MCF 10A (cell line): Measurements from ENCODE around the gene ADAM23. TPM values are rescaled to one million over a fixed set of nuclear protein-coding genes. Genes with fewer than 3 reads are reported as not detected.

Experiments used
- BruUV-seq: library from RNA; stranded (reverse); fragments of 400-500 nt; replicated peaks from 2 replicates; lab custom pipeline; 2021; lab: Mats Ljungman, UMichigan
- CTCF ChIA-PET: fragments of 300-600 bp; sonication (Branson Sonifier 250); formaldehyde crosslinking; extraction: SDS; loops from one replicate; lab custom pipeline; 2021; ENCODE audit warnings: antibody characterized with exemption, inconsistent platforms; lab: Yijun Ruan, JAX
- POLR2A ChIA-PET: fragments of 300-600, 350-650 bp; sonication (Branson Sonifier 250); formaldehyde crosslinking; extraction: SDS; loops from one replicate; lab custom pipeline; 2020; ENCODE audit warnings: antibody characterized with exemption, inconsistent platforms; lab: Yijun Ruan, JAX
- DNase-seq: peaks from one replicate; pipeline ENCODE4 v3.0.0-alpha.2; 2018; ENCODE audit not compliant: unreplicated experiment
- H3K27ac Mint-ChIP-seq: one replicate; pipeline ENCODE4 v1.8.0; 2022; ENCODE audit warnings: mild to moderate bottlenecking, low read depth, mixed read lengths; ENCODE audit not compliant: unreplicated experiment
- H3K27me3 Mint-ChIP-seq: one replicate; pipeline ENCODE4 v1.8.0; 2022; ENCODE audit warnings: mixed read lengths; ENCODE audit not compliant: insufficient read depth, unreplicated experiment
- H3K36me3 Mint-ChIP-seq: one replicate; pipeline ENCODE4 v1.8.0; 2022; ENCODE audit warnings: mild to moderate bottlenecking, moderate library complexity, mixed read lengths; ENCODE audit not compliant: insufficient read depth, unreplicated experiment
- H3K4me1 Mint-ChIP-seq: one replicate; pipeline ENCODE4 v1.8.0; 2022; ENCODE audit warnings: mixed read lengths; ENCODE audit not compliant: insufficient read depth, unreplicated experiment
- H3K4me3 Mint-ChIP-seq: one replicate; pipeline ENCODE4 v1.8.0; 2022; ENCODE audit warnings: mild to moderate bottlenecking, moderate library complexity, mixed read lengths; ENCODE audit not compliant: unreplicated experiment
- H3K9me3 Mint-ChIP-seq: one replicate; pipeline ENCODE4 v1.8.0; 2022; ENCODE audit warnings: mixed read lengths; ENCODE audit not compliant: unreplicated experiment
- CTCF ChIP-seq: fragments of 200-600 bp; IDR thresholded peaks from one replicate; pipeline ENCODE4 v1.8.0; 2022; ENCODE audit warnings: antibody characterized with exemption, mild to moderate bottlenecking; ENCODE audit not compliant: unreplicated experiment
- intact Hi-C: fragments of 100-400 bp; cut with micrococcal nuclease; formaldehyde crosslinking; loops from 2 replicates; pipeline ENCODE4 v1.14.1; 2022
- total RNA-seq: library from RNA; stranded (reverse); gene quantifications from 2 replicates; pipeline ENCODE4 v1.2.3, GENCODE V29; 2022

Gene ADAM23
- total RNA-seq, 1 experiment from 2014 or later = 0.12 TPM

DNA sequence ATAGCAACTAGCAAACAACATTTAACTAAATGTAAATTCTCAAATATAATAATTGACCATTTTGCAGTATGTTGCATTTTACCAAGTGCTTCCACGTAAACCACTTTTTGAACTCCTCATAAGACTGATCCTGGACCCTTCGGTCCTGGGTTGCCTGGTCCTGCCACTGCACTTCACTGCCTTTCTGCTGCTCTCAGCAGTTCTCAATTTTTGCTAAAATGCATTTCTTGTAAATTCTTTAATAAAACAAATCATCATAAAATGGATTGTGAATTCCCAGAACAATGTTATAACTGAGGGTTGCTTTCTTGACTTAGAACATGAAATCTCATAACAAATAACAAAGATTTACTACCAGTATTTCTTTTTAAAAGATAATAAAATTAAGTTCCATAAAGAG lies 12.9 kb upstream of the ADAM23 start:
- DNase-seq = no peak
- no peaks in the 10 kb centered on the region for H3K36me3 Mint-ChIP-seq
- H3K4me1 Mint-ChIP-seq = no peaks in the 10 kb centered on the region
- ChIA-PET POLR2A (no interaction called here), CTCF (no interaction called here)
- no peak overlapping the region for H3K27ac Mint-ChIP-seq
- no peak overlapping the region for H3K4me3 Mint-ChIP-seq
- BruUV-seq = no TSS peak
- no peak for TF ChIP-seq CTCF
- intact Hi-C loops = no loop called here
- no peaks in the 10 kb centered on the region for H3K27me3 Mint-ChIP-seq
- H3K9me3 Mint-ChIP-seq = no peaks in the 10 kb centered on the region

GRCh38 chr2:206431439-206431838 lies 11.9 kb upstream of the ADAM23 start:
- no peak for TF ChIP-seq CTCF
- no peak overlapping the region for H3K4me3 Mint-ChIP-seq
- no peaks in the 10 kb centered on the region for H3K27me3 Mint-ChIP-seq
- no TSS peak for BruUV-seq
- H3K4me1 Mint-ChIP-seq = no peaks in the 10 kb centered on the region
- CTCF ChIA-PET = interaction anchor here (0.6 kb wide), 1 partner anchor 159 kb away, joined by 3 read pairs; no protein-coding TSS in a partner anchor
- intact Hi-C loops = no loop called here
- no peak for DNase-seq
- no peak overlapping the region for H3K27ac Mint-ChIP-seq
- no peaks in the 10 kb centered on the region for H3K9me3 Mint-ChIP-seq
- H3K36me3 Mint-ChIP-seq = no peaks in the 10 kb centered on the region
- POLR2A ChIA-PET = no interaction called here

DNA sequence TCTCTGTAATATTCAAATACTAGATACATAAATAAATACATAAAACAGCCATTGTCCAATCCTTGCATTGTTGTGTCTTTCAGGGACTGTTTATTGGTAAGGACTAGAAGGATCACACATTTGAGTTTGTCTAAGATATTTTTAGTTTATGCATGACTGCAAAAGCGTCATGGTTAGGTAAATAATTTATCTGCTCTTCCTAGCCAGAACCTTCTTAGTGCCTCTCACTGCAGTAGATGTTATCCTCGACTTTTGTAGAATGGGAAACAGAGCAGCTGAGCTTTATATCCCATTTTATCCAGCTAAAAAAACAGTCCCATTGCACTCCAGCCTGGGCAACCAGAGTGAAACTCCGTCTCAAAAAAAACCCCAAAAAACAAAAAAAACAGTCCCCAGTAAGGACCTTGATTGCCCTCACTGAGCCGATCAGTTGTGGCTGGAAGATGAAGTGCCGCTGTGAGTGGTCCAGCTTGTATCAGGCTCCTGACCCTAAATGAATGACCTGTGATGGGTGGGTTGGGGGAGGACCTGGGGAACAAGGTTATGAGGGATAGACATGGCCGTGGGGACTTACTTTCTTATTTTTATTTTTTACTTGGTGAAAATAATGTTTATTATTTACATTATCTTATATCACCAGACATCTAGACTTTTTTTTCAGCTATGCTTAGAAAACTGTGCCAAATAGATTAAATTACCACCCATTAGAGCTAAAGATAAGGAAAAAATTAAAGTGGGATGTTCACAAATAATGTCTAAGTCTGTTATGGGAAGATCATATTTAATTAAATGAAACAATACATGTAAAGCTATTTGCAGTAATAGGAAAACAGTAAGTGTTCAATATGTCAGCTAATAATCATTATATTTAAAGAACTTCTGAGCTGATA lies 10.9 kb upstream of the ADAM23 start:
- BruUV-seq = no TSS peak
- TF ChIP-seq CTCF = no peak
- no peaks in the 10 kb centered on the region for H3K36me3 Mint-ChIP-seq
- H3K9me3 Mint-ChIP-seq = no peaks in the 10 kb centered on the region
- no peaks in the 10 kb centered on the region for H3K4me1 Mint-ChIP-seq
- CTCF ChIA-PET = interaction anchor here (0.5 to 0.6 kb wide), 2 partner anchors 76 to 109 kb away, joined by 3 to 4 read pairs; no protein-coding TSS in a partner anchor
- no peaks in the 10 kb centered on the region for H3K27me3 Mint-ChIP-seq
- H3K27ac Mint-ChIP-seq = no peak overlapping the region
- no peak for DNase-seq
- intact Hi-C loops = no loop called here
- no peak overlapping the region for H3K4me3 Mint-ChIP-seq
- POLR2A ChIA-PET = interaction anchor here (1.7 kb wide), 1 partner anchor 8 kb away, joined by 7 read pairs; no protein-coding TSS in a partner anchor

GRCh38 chr2:206433190-206433589 lies 10.1 kb upstream of the ADAM23 start:
- no peaks in the 10 kb centered on the region for H3K9me3 Mint-ChIP-seq
- no peaks in the 10 kb centered on the region for H3K27me3 Mint-ChIP-seq
- no peak overlapping the region for H3K27ac Mint-ChIP-seq
- no peaks in the 10 kb centered on the region for H3K4me1 Mint-ChIP-seq
- DNase-seq = no peak
- no peak overlapping the region for H3K4me3 Mint-ChIP-seq
- no peak for TF ChIP-seq CTCF
- CTCF ChIA-PET = no interaction called here
- no peaks in the 10 kb centered on the region for H3K36me3 Mint-ChIP-seq
- intact Hi-C loops = no loop called here
- no TSS peak for BruUV-seq
- POLR2A ChIA-PET = interaction anchor here (0.6 to 1.7 kb wide), 2 partner anchors 9 to 32 kb away, joined by 3 to 7 read pairs; no protein-coding TSS in a partner anchor
